ENCODE measurements around the gene RPA1. TPM values are rescaled to one million over a fixed set of nuclear protein-coding genes. Genes with fewer than 3 reads are reported as not detected.

Gene RPA1
- total RNA-seq, 1 experiment from 2014 or later = 201 TPM

DNA sequence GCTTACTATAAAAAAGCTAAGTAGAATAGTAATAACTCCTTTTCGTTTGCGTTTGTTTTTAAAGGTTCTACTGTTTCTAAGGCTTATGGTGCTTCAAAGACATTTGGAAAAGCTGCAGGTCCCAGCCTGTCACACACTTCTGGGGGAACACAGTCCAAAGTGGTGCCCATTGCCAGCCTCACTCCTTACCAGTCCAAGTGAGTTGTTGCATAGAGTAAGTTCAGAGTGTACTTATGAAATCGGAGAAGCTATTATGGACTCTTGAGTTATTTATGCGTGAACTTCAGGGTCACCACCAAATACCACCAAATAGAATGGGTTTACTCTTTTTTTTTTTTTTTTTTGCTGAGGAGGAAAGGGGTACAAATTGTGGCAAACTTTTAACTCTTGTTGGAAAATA, 45.8 kb downstream of the RPA1 start:
- peaks cover 36% of the 10 kb centered on the region; the same call in 1 of the 2 replicates for H3K36me3 ChIP-seq (ENCODE audit: low read depth)
- no peaks in the 10 kb centered on the region for H3K79me2 ChIP-seq (ENCODE audit: low read depth)
- no TSS peak for BruUV-seq (replicated peaks)
- no peaks in the 10 kb centered on the region for H3K4me1 ChIP-seq (replicated peaks; ENCODE audit: insufficient read depth)
- intact Hi-C loops (cut with micrococcal nuclease; ENCODE audit: unreplicated experiment) = no loop called here
- DNase-seq = no peak
- H3K4me2 ChIP-seq = no peak overlapping the region
- TF ChIP-seq, protein P1, sequence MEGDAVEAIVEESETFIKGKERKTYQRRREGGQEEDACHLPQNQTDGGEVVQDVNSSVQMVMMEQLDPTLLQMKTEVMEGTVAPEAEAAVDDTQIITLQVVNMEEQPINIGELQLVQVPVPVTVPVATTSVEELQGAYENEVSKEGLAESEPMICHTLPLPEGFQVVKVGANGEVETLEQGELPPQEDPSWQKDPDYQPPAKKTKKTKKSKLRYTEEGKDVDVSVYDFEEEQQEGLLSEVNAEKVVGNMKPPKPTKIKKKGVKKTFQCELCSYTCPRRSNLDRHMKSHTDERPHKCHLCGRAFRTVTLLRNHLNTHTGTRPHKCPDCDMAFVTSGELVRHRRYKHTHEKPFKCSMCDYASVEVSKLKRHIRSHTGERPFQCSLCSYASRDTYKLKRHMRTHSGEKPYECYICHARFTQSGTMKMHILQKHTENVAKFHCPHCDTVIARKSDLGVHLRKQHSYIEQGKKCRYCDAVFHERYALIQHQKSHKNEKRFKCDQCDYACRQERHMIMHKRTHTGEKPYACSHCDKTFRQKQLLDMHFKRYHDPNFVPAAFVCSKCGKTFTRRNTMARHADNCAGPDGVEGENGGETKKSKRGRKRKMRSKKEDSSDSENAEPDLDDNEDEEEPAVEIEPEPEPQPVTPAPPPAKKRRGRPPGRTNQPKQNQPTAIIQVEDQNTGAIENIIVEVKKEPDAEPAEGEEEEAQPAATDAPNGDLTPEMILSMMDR (conservative IDR thresholded peaks at IDR 0.05) = no peak
- TF ChIP-seq EZH2 (IDR thresholded peaks at IDR 0.05; ENCODE audit: low read depth) = no peak
- peaks cover 14% of the 10 kb centered on the region; the same call in 1 of the 2 replicates for H3F3A ChIP-seq (ENCODE audit: insufficient read depth, low read depth)
- no peaks in the 10 kb centered on the region for H3K27me3 ChIP-seq (ENCODE audit: insufficient read depth, low read depth)
- H3K27ac ChIP-seq = no peak overlapping the region
- no peaks in the 10 kb centered on the region for H3K9me2 ChIP-seq (ENCODE audit: insufficient read depth)
- POLR2A ChIA-PET (ENCODE audit: unreplicated experiment) = interaction anchor here (0.6 kb wide), 1 partner anchor 182 kb away, joined by 5 read pairs; no protein-coding TSS in a partner anchor
- H3K9me3 ChIP-seq (ENCODE audit: insufficient read depth, low read depth) = no peaks in the 10 kb centered on the region
- no peak overlapping the region for H2AFZ ChIP-seq
- CTCF ChIA-PET = no interaction called here
- H4K20me1 ChIP-seq (ENCODE audit: insufficient read depth) = peaks cover 5% of the 10 kb centered on the region; the same call in 1 of the 2 replicates
- H3K4me3 ChIP-seq = no peak overlapping the region

DNA sequence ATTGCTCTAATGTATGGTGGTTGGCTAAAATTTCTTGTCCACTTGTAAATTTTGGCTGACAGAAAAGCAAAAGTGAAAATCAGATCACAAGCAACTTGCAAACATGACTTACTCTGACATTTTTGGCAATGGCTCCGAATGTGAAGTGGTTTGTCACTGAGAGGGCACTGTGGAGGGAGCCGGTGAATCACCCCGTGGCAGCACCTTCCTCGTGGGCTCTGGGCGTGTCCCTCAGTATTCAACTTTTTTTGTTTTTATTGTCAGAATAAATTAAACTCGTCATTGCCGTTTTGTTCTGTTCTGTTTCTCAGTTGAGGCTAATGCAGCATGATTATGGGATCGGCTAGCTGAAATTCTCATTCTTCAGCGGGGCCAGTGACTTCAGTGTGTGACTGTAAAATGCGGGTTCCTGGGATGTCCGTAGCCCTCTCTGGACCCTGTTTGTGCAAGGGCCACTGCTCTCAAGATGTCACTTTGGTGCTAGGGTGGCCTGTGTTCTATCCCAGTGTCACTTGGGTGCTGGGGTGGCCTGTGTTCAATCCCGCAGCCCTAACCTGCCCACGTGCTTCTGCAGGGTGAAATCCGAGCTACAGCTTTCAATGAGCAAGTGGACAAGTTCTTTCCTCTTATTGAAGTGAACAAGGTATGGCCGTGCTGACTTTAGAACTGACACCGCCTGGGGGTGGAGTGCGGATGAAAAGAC, 48.8 kb downstream of the RPA1 start:
- CTCF ChIA-PET = interaction anchor here (0.6 kb wide), 1 partner anchor 8 kb away, joined by 3 read pairs; no protein-coding TSS in a partner anchor
- Histone ChIP-seq H3K4me2 (no peak overlapping the region), H2AFZ (no peak overlapping the region), H3K27ac (no peak overlapping the region), H3K4me1 (replicated peaks; ENCODE audit: insufficient read depth) (no peaks in the 10 kb centered on the region), H3K9me2 (ENCODE audit: insufficient read depth) (no peaks in the 10 kb centered on the region), H3K9me3 (ENCODE audit: insufficient read depth, low read depth) (no peaks in the 10 kb centered on the region), H3K27me3 (ENCODE audit: insufficient read depth, low read depth) (no peaks in the 10 kb centered on the region), H3K4me3 (no peak overlapping the region), H3F3A (ENCODE audit: insufficient read depth, low read depth) (peaks cover 14% of the 10 kb centered on the region; the same call in 1 of the 2 replicates), H3K36me3 (ENCODE audit: low read depth) (peaks cover 30% of the 10 kb centered on the region; the same call in 1 of the 2 replicates), H3K79me2 (ENCODE audit: low read depth) (no peaks in the 10 kb centered on the region), H4K20me1 (ENCODE audit: insufficient read depth) (peaks cover 5% of the 10 kb centered on the region; the same call in 1 of the 2 replicates)
- POLR2A ChIA-PET (ENCODE audit: unreplicated experiment) = no interaction called here
- intact Hi-C loops (cut with micrococcal nuclease; ENCODE audit: unreplicated experiment) = no loop called here
- no peak for DNase-seq
- TF ChIP-seq, protein P1 (conservative IDR thresholded peaks at IDR 0.05) = no peak
- no peak for TF ChIP-seq EZH2 (IDR thresholded peaks at IDR 0.05; ENCODE audit: low read depth)
- no TSS peak for BruUV-seq (replicated peaks)

DNA sequence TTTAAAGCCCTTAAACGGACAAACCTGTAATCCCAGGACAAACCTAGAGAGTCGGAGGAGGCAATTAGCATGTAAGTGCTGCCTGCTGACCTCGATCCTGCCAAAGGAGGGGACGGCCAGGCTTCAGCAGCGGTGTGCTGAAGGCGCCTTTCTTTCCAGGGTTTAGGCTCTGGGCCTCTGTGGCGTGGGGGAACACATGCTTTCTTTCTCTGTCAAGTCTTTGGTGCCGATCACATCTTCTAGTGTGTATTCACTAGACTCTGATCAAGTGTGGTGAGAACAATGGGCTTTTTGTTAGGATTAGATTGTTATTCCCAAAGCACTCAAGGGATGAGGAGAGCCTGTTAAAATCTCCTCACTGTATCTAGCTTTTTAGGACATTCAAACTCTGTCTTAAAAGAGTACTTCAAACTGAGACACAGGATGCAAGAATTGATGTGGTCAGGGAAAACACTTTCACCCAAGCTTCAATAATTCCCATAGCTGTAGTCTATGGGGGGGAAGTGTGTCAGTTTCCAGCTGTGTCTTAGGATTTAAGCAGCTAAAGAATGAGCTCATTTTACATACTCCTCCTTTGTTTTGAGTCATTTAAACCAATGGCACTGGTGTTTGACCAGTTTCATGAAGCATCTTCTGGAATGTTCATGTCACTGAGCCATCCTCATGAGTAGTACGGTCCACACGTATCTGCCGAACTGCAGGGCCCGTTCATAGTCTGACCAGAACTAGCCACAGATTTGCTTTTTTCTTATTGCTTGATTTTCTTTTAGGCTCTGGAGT, 51.2 kb downstream of the RPA1 start:
- Histone ChIP-seq H3K27me3 (ENCODE audit: insufficient read depth, low read depth) (no peaks in the 10 kb centered on the region), H3K4me3 (no peak overlapping the region), H3K79me2 (ENCODE audit: low read depth) (no peaks in the 10 kb centered on the region), H4K20me1 (ENCODE audit: insufficient read depth) (peaks cover 5% of the 10 kb centered on the region; the same call in 1 of the 2 replicates), H3K27ac (no peak overlapping the region), H3F3A (ENCODE audit: insufficient read depth, low read depth) (peaks cover 7% of the 10 kb centered on the region; the same call in 1 of the 2 replicates), H3K9me2 (ENCODE audit: insufficient read depth) (no peaks in the 10 kb centered on the region), H2AFZ (no peak overlapping the region), H3K4me2 (no peak overlapping the region), H3K4me1 (replicated peaks; ENCODE audit: insufficient read depth) (no peaks in the 10 kb centered on the region), H3K9me3 (ENCODE audit: insufficient read depth, low read depth) (no peaks in the 10 kb centered on the region), H3K36me3 (ENCODE audit: low read depth) (peaks cover 33% of the 10 kb centered on the region)
- intact Hi-C loops (cut with micrococcal nuclease; ENCODE audit: unreplicated experiment) = no loop called here
- no peak for DNase-seq
- no TSS peak for BruUV-seq (replicated peaks)
- ChIA-PET CTCF (interaction anchor here (0.6 to 1.6 kb wide), 4 partner anchors 52 to 364 kb away, joined by 3 to 6 read pairs (median 4); no protein-coding TSS in a partner anchor), POLR2A (ENCODE audit: unreplicated experiment) (no interaction called here)
- TF ChIP-seq, protein P1 (conservative IDR thresholded peaks at IDR 0.05) = no peak
- TF ChIP-seq EZH2 (IDR thresholded peaks at IDR 0.05; ENCODE audit: low read depth) = no peak

Data from PC-9 (cell line).